HEK293T (cell line): Measurements from ENCODE around the gene SLAIN2.

Experiments
- CTCF ChIA-PET: fragments of 350-600 bp; formaldehyde crosslinking; extraction: SDS; loops from one replicate; lab custom pipeline; 2021; ENCODE audit warnings: antibody characterized with exemption, inconsistent platforms; lab: Yijun Ruan, JAX
- POLR2A ChIA-PET: fragments of 350-600 bp; formaldehyde crosslinking; extraction: SDS; loops from one replicate; lab custom pipeline; 2020; ENCODE audit warnings: antibody characterized with exemption, inconsistent platforms; lab: Yijun Ruan, JAX
- DNase-seq: peaks from one replicate; pipeline ENCODE4 v3.0.0; 2012; ENCODE audit warnings: mixed read lengths; ENCODE audit errors: extremely low spot score
- ARNT ChIP-seq: fragments of 450-650 bp; IDR thresholded peaks from 2 replicates; pipeline ENCODE4 v1.6.1; 2017; ENCODE audit warnings: mild to moderate bottlenecking
- BHLHE40 ChIP-seq: fragments of 450-650 bp; IDR thresholded peaks from 2 replicates; pipeline ENCODE4 v1.6.1; 2016; ENCODE audit warnings: mild to moderate bottlenecking, moderate library complexity, borderline replicate concordance
- CTBP1 ChIP-seq: fragments of 450-650 bp; IDR thresholded peaks from 2 replicates; pipeline ENCODE4 v1.6.1; 2016; ENCODE audit warnings: borderline replicate concordance
- ELF4 ChIP-seq: fragments of 450-650 bp; IDR thresholded peaks from 2 replicates; pipeline ENCODE4 v1.6.1; 2017; ENCODE audit warnings: antibody characterized with exemption
- FOXA1 ChIP-seq: fragments of 450-650 bp; IDR thresholded peaks from 2 replicates; pipeline ENCODE4 v1.6.1; 2016; ENCODE audit warnings: mild to moderate bottlenecking
- FOXK2 ChIP-seq: fragments of 450-650 bp; IDR thresholded peaks from 2 replicates; pipeline ENCODE4 v1.6.1; 2016; ENCODE audit warnings: mild to moderate bottlenecking
- FOXM1 ChIP-seq: fragments of 450-650 bp; IDR thresholded peaks from 2 replicates; pipeline ENCODE4 v1.6.1; 2017; ENCODE audit warnings: mild to moderate bottlenecking, borderline replicate concordance
- HDGF ChIP-seq: fragments of 450-650 bp; IDR thresholded peaks from 2 replicates; pipeline ENCODE4 v1.6.1; 2017; ENCODE audit warnings: antibody characterized with exemption, borderline replicate concordance
- L3MBTL2 ChIP-seq: fragments of 450-650 bp; conservative IDR thresholded peaks from 2 replicates; pipeline ENCODE4 v1.6.1; 2016; ENCODE audit warnings: mild to moderate bottlenecking
- LEF1 ChIP-seq: fragments of 450-650 bp; IDR thresholded peaks from 2 replicates; pipeline ENCODE4 v1.6.1; 2017; ENCODE audit warnings: mild to moderate bottlenecking, borderline replicate concordance
- NFRKB ChIP-seq: fragments of 450-650 bp; IDR thresholded peaks from 2 replicates; pipeline ENCODE4 v1.6.1; 2016; ENCODE audit warnings: mild to moderate bottlenecking, moderate library complexity
- PKNOX1 ChIP-seq: fragments of 450-650 bp; IDR thresholded peaks from 2 replicates; pipeline ENCODE4 v1.6.1; 2016
- SP1 ChIP-seq: fragments of 450-650 bp; IDR thresholded peaks from 2 replicates; pipeline ENCODE4 v1.6.1; 2017
- SUZ12 ChIP-seq: fragments of 450-650 bp; IDR thresholded peaks from 2 replicates; pipeline ENCODE4 v1.6.1; 2016; ENCODE audit warnings: mild to moderate bottlenecking
- TARDBP ChIP-seq: fragments of 450-650 bp; IDR thresholded peaks from 2 replicates; pipeline ENCODE4 v1.6.1; 2016
- ZNF384 ChIP-seq: fragments of 450-650 bp; IDR thresholded peaks from 2 replicates; pipeline ENCODE4 v1.6.1; 2016

Gene SLAIN2

GRCh38 chr4:48360285-48361011, 19.1 kb downstream of the SLAIN2 start:
- DNase-seq = no peak
- no peak for TF ChIP-seq LEF1
- no peak for TF ChIP-seq SP1
- no peak for TF ChIP-seq TARDBP
- TF ChIP-seq FOXK2 = no peak
- no peak for TF ChIP-seq ARNT
- TF ChIP-seq FOXA1 = no peak
- TF ChIP-seq BHLHE40 = no peak
- TF ChIP-seq NFRKB = no peak
- no peak for TF ChIP-seq PKNOX1
- TF ChIP-seq ZNF384 = no peak
- TF ChIP-seq FOXM1 = no peak
- TF ChIP-seq CTBP1 = no peak
- TF ChIP-seq L3MBTL2 = no peak
- TF ChIP-seq SUZ12 = no peak
- CTCF ChIA-PET = no interaction called here
- POLR2A ChIA-PET = no interaction called here

GRCh38 chr4:48361012-48361400, 19.7 kb downstream of the SLAIN2 start:
- ChIA-PET POLR2A (no interaction called here), CTCF (no interaction called here)
- DNase-seq = no peak
- TF ChIP-seq FOXM1 (no peak), ARNT (no peak), BHLHE40 (no peak), CTBP1 (no peak), PKNOX1 (no peak), HDGF (no peak), ELF4 (no peak), NFRKB (no peak), LEF1 (no peak), TARDBP (no peak), FOXK2 (no peak), ZNF384 (no peak), SUZ12 (no peak), L3MBTL2 (no peak), FOXA1 (no peak), SP1 (no peak)

- ChIA-PET POLR2A (no interaction called here), CTCF (no interaction called here)
- no peak for DNase-seq
- TF ChIP-seq BHLHE40 (no peak), ELF4 (no peak), LEF1 (no peak), ARNT (no peak), FOXM1 (no peak), ZNF384 (no peak), FOXA1 (no peak), TARDBP (no peak), FOXK2 (no peak), HDGF (no peak), PKNOX1 (no peak), CTBP1 (no peak), SUZ12 (no peak), NFRKB (no peak), L3MBTL2 (no peak), SP1 (no peak)
Observed at GRCh38 chr4:48366611-48367010, 25.3 kb downstream of the SLAIN2 start.

- CTCF ChIA-PET = no interaction called here
- POLR2A ChIA-PET = no interaction called here
- no peak for DNase-seq
- no peak for TF ChIP-seq CTBP1
- TF ChIP-seq NFRKB = no peak
- TF ChIP-seq ELF4 = no peak
- no peak for TF ChIP-seq SUZ12
- TF ChIP-seq SP1 = no peak
- no peak for TF ChIP-seq FOXA1
- no peak for TF ChIP-seq LEF1
- TF ChIP-seq FOXM1 = no peak
- TF ChIP-seq ZNF384 = no peak
Observed at GRCh38 chr4:48367016-48367415, 25.7 kb downstream of the SLAIN2 start.

GRCh38 chr4:48368389-48368788, 27.1 kb downstream of the SLAIN2 start:
- TF ChIP-seq FOXA1 = no peak

GRCh38 chr4:48369248-48369647, 27.9 kb downstream of the SLAIN2 start:
- no peak for TF ChIP-seq FOXA1
- TF ChIP-seq FOXK2 = no peak
- no peak for TF ChIP-seq ELF4
- TF ChIP-seq TARDBP = no peak
- TF ChIP-seq ARNT = no peak
- TF ChIP-seq NFRKB = no peak
- TF ChIP-seq L3MBTL2 = no peak
- no peak for TF ChIP-seq LEF1
- no peak for TF ChIP-seq SP1
- TF ChIP-seq SUZ12 = no peak
- no peak for TF ChIP-seq ZNF384
- no peak for TF ChIP-seq PKNOX1
- TF ChIP-seq BHLHE40 = no peak
- TF ChIP-seq FOXM1 = no peak
- TF ChIP-seq HDGF = no peak
- no peak for TF ChIP-seq CTBP1
- ChIA-PET CTCF (interaction anchor here (0.7 kb wide), 1 partner anchor 27 kb away, joined by 4 read pairs; no protein-coding TSS in a partner anchor), POLR2A (interaction anchor here (0.8 kb wide), 1 partner anchor 28 kb away, joined by 5 read pairs; the partner anchor contains the start of gene SLAIN2)
- no peak for DNase-seq

More at GRCh38 chr4:48368389-48368788, 27.1 kb downstream of the SLAIN2 start:
- ChIA-PET CTCF (no interaction called here), POLR2A (interaction anchor here (0.8 kb wide), 1 partner anchor 27 kb away, joined by 5 read pairs; the partner anchor contains the start of gene SLAIN2)
- DNase-seq = no peak
